GM18517 (cell line): ENCODE measurements around the gene TPSB2.
"Not testable (repeated sequence)": the region's sequence is repeated elsewhere in the genome, so short reads cannot be mapped to it uniquely, and the experiment has no call there.

Experiments used
- ATAC-seq: cut with Tn5 transposase; IDR thresholded peaks from one replicate; pipeline ENCODE4 v1.9.1; 2021; ENCODE audit warnings: mild to moderate bottlenecking, moderate library complexity; ENCODE audit not compliant: unreplicated experiment

Gene TPSB2

GRCh38 chr16:1243907-1244850 lies 14.2 kb upstream of the TPSB2 start:
- ATAC-seq: not testable (repeated sequence)

GRCh38 chr16:1243363-1243762 lies 13.4 kb upstream of the TPSB2 start:
- not testable (repeated sequence) for ATAC-seq

GRCh38 chr16:1241081-1241480 lies 11.1 kb upstream of the TPSB2 start:
- ATAC-seq: not testable (repeated sequence)

DNA sequence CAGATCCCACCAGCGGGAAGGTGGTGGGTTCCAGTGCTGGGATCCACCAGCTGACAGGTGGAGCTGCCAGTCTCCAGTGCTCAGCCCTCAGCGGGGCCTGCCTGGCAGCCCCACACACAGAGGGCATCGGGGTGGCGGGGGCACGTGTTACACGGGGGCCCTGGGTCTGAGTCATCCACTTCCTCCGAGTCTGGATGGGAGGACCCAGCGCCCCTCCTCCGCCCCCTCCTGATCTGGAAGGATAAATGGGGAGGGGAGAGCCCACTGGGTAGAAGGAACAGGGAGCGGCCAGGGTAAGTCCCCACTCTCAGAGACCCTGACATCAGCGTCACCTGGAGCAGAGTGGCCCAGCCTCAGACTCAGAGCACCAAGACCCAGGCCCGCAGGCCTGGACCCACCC lies 10.5 kb upstream of the TPSB2 start, which contains the start of gene TPSAB1:
TPSAB1 (plus strand) TSS at position 270 of the 400 bp plus-strand sequence. CDS start 234 bp downstream, outside the sequence.
- not testable (repeated sequence) for ATAC-seq

DNA sequence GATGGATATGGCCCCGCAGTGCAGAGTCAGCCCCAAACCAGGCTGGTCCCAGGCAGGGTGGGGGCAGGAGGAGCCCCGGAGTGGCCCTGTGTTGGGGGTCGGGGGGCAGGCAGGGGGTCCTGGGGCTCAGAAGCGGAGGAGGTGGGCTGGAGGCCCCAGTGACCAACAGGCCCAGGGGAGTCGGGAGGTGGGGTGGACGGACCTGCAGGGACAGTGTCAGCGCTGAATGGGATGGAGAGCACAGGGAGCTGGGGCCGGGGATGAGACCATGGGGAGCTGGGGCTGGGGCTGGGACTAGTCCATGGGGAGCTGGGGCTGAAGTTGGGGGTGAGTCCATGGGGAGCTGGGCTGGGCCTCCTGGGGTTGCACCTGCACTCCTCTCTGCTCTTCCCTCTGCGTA lies 9.6 kb upstream of the TPSB2 start:
- ATAC-seq: not testable (repeated sequence)

GRCh38 chr16:1238909-1239308 lies 8.9 kb upstream of the TPSB2 start:
- ATAC-seq: not testable (repeated sequence)

GRCh38 chr16:1237990-1238389 lies 8.0 kb upstream of the TPSB2 start:
- no peak for ATAC-seq

- not testable (repeated sequence) for ATAC-seq
These were observed 6.7 kb upstream of the TPSB2 start for GRCh38 chr16:1236659-1237058.

DNA sequence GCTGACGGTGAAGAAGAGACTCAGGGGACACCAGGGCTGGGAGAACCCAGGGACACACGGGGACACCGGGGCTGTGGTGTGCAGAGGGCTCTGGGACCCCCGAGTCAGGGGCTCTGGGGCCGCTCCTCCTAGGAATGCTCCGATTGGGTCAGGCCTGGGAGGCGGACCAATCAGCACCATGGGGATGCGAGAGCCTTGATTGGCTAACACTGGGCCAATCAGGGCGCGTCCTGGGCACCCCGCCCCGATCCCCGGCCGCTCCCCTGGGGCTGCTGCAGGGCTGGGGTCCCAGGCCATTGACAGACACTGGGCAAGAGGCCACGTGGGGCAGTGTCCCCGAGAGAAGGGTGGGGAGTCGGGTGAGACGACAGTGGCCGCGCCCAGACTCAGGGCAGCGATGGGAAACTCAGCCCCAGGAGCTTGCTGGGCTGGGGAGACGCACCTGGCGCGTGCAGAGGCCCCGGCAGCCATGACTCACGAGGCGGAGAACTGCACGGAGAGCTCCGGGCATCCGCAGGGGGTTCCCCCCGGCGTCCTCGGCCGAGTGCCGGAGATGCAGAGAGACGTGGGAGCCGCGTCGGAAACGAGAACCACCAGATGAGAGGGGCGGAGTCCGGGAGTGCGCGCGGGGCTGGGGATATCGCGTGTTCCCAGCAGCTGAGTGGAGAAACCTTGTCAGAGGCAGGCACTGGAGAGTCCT lies 2.2 kb upstream of the TPSB2 start:
- not testable (repeated sequence) for ATAC-seq

GRCh38 chr16:1231301-1231700 lies 1.3 kb upstream of the TPSB2 start:
- not testable (repeated sequence) for ATAC-seq

GRCh38 chr16:1230471-1231212 lies 658 bp upstream of the TPSB2 start:
- not testable (repeated sequence) for ATAC-seq

DNA sequence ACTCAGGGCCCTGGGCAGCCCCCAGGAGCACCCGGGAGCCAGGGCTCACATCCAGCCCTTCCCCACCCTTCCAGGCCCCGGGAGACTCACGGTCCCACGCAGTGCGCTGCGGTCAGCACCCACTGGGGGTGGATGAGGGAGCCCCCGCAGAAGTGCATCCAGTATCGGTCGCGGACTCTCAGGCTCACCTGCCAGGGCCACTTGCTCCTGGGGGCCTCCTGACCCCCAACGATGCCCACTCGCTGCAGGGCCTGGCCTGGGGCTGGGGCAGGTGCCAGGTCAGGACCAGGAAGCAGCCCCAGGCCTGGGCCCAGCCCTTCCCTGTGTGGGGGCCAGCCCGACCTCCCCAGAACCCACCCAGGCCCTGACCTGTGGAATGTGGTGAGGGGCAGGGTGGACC lies 508 bp downstream of the TPSB2 start:
- not testable (repeated sequence) for ATAC-seq

DNA sequence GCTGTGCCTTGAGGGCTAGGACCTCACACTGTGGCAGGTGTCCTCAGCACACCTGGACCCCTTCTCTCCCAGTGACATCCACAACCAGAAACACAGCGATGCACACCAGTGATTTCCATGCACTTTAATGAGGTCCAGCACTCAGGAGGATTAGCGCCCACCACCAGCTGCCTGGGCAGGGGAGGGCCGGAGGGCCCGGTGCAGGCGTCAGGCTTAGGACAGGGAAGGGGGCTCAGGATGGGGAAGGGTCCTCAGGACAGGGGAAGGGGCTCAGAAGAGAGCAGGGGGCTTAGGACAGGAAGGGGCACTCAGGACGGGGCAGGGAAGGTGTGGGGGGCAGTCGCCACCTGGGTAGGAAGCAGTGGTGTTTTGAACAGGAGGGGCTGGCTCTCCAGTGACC lies 1.8 kb downstream of the TPSB2 start:
- ATAC-seq: not testable (repeated sequence)

GRCh38 chr16:1226692-1227091 lies 3.3 kb downstream of the TPSB2 start:
- ATAC-seq: not testable (repeated sequence)

GRCh38 chr16:1225728-1226311 lies 4.2 kb downstream of the TPSB2 start:
- not testable (repeated sequence) for ATAC-seq

DNA sequence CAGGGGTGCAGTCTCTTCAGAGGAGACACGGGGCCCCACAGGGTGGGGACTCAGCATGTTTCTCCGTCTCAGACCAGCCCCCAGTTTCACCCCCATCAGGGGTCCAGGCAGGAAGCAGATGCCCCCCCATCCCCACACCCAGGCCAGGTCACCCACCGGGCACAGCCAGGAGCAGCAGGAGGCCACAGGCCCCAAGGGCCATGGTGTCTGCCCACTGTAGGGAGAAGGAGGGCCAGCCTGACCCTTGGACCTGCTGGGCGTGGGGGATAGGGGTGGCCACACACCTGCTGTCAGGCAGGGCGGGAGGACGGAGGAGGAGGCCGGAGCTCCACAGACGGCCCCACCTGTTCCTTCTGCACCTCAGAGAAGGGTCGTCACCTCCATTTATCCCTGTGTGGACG lies 4.9 kb downstream of the TPSB2 start, which contains the start of gene TPSG1:
TPSG1 (minus strand) TSS at position 218 of the 401 bp plus-strand sequence; CDS start at position 202, 16 bp downstream.
- no peak for ATAC-seq

- ATAC-seq: no peak
These were observed 5.4 kb downstream of the TPSB2 start for GRCh38 chr16:1224558-1224957.

GRCh38 chr16:1223355-1224214 lies 6.4 kb downstream of the TPSB2 start:
- no peak for ATAC-seq

DNA sequence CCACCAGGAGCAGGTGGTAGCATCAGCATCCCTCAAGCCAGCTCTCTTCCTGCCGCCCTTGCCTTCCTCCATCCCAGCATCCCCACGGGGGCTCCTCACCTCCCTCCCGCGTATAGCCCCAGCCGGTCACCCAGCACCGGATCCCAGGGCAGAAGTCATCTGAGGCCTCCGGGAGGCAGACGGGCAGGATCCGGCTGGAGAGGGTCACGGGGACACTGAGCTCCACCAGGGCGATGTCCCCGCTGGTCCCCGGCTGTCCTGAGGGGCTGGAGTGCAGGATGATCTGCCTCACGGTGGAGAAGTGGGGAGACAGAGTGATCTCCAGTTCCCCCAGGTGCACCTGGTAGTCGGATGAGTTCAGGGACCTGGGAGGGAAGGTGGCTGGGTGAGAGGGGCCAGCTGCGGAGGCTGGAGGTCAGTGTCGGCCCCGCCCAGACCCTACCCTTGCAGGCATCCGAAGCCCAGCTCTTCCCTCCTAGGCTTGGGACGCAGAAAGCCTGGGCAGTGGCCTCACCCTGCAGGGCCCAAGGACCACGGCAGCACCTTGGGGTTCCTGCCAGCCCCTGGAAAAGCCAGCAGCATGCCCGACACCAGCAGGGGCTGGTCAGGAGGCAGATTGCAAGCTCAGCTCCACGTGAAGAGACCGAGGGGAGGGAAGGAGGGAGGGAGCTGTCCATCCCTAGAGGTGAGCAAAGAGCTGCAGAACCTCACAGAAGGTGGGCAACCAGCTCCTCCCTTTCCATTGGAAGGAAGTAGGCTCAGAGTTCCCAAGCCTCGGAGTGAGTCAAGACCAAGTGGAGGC lies 7.2 kb downstream of the TPSB2 start:
- ATAC-seq: no peak
